KMS-11 (cell line): Measurements from ENCODE around the gene AFF3.

Experiments
- H2AFZ ChIP-seq: fragments of 200-600 bp; sonication (generic); 2 replicates; pipeline ENCODE4 v1.6.1; 2016; ENCODE audit warnings: antibody characterized with exemption, mixed run types, low read depth
- H3K27ac ChIP-seq: fragments of 200-600 bp; sonication (generic); 2 replicates; pipeline ENCODE4 v1.6.1; 2016; ENCODE audit warnings: mild to moderate bottlenecking, mixed run types
- H3K27me3 ChIP-seq: fragments of 200-600 bp; sonication (generic); 2 replicates; pipeline ENCODE4 v1.6.1; 2017; ENCODE audit warnings: mild to moderate bottlenecking, low read depth, mixed run types, moderate library complexity; ENCODE audit not compliant: insufficient read depth
- H3K36me3 ChIP-seq: fragments of 200-600 bp; sonication (generic); 2 replicates; pipeline ENCODE4 v1.6.1; 2017; ENCODE audit warnings: mild to moderate bottlenecking, mixed run types; ENCODE audit not compliant: insufficient read depth
- H3K4me1 ChIP-seq: fragments of 200-600 bp; sonication (generic); 2 replicates; pipeline ENCODE4 v1.6.1; 2016; ENCODE audit warnings: mild to moderate bottlenecking, low read depth, mixed run types; ENCODE audit not compliant: poor library complexity, severe bottlenecking
- H3K4me2 ChIP-seq: fragments of 200-600 bp; sonication (generic); 2 replicates; pipeline ENCODE4 v1.7.0; 2016; ENCODE audit warnings: mild to moderate bottlenecking, mixed run types
- H3K4me3 ChIP-seq: fragments of 200-600 bp; sonication (generic); IDR thresholded peaks from 2 replicates; pipeline ENCODE4 v1.6.1; 2017; ENCODE audit warnings: low read depth, low read length, mixed read lengths; ENCODE audit not compliant: insufficient read depth
- H3K79me2 ChIP-seq: fragments of 200-600 bp; sonication (generic); 2 replicates; pipeline ENCODE4 v1.6.1; 2016; ENCODE audit warnings: low read depth, mixed run types; ENCODE audit not compliant: insufficient read depth
- H3K9ac ChIP-seq: fragments of 200-600 bp; sonication (generic); 2 replicates; pipeline ENCODE4 v1.6.1; 2016; ENCODE audit warnings: mild to moderate bottlenecking, mixed run types
- H4K20me1 ChIP-seq: fragments of 200-600 bp; sonication (generic); 2 replicates; pipeline ENCODE4 v1.6.1; 2016; ENCODE audit warnings: mild to moderate bottlenecking, mixed run types; ENCODE audit not compliant: insufficient read depth
- TF ChIP-seq, protein P1 (sequence below): fragments of 200-600 bp; sonication (generic); conservative IDR thresholded peaks from 2 replicates; pipeline ENCODE4 v1.6.1; 2017; ENCODE audit warnings: low read depth, mild to moderate bottlenecking, antibody characterized with exemption, low read length, moderate library complexity, mixed read lengths

AFF3 gene

DNA sequence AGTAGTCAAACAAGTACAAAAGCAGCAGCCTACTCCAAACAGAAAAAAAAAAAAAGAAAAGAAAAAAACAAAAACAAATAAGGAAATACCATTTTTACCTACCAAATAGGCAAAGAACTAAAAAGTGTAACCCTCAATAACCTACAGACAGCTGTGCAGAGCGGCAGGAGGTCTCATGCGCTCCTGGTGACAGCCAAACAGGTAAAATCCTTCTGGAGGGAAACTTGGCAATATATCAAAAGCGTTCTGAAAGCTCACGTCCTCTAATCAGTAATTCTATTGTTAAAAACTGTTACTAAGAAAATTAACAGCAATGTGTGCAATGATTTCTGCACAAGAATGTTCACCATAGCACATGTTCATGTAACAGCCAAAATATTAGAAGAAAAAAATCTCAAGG lies 105.6 kb downstream of the AFF3 start:
- no peak overlapping the region for H3K9ac ChIP-seq
- H3K79me2 ChIP-seq, result no peaks in the 10 kb centered on the region
- TF ChIP-seq, protein P1, sequence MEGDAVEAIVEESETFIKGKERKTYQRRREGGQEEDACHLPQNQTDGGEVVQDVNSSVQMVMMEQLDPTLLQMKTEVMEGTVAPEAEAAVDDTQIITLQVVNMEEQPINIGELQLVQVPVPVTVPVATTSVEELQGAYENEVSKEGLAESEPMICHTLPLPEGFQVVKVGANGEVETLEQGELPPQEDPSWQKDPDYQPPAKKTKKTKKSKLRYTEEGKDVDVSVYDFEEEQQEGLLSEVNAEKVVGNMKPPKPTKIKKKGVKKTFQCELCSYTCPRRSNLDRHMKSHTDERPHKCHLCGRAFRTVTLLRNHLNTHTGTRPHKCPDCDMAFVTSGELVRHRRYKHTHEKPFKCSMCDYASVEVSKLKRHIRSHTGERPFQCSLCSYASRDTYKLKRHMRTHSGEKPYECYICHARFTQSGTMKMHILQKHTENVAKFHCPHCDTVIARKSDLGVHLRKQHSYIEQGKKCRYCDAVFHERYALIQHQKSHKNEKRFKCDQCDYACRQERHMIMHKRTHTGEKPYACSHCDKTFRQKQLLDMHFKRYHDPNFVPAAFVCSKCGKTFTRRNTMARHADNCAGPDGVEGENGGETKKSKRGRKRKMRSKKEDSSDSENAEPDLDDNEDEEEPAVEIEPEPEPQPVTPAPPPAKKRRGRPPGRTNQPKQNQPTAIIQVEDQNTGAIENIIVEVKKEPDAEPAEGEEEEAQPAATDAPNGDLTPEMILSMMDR, result no peak
- H4K20me1 ChIP-seq, result no peaks in the 10 kb centered on the region
- H3K27ac ChIP-seq, result no peak overlapping the region
- no peak overlapping the region for H3K4me3 ChIP-seq
- H2AFZ ChIP-seq, result no peak overlapping the region
- no peaks in the 10 kb centered on the region for H3K36me3 ChIP-seq
- no peak overlapping the region for H3K4me2 ChIP-seq
- H3K27me3 ChIP-seq, result no peaks in the 10 kb centered on the region
- no peaks in the 10 kb centered on the region for H3K4me1 ChIP-seq

DNA sequence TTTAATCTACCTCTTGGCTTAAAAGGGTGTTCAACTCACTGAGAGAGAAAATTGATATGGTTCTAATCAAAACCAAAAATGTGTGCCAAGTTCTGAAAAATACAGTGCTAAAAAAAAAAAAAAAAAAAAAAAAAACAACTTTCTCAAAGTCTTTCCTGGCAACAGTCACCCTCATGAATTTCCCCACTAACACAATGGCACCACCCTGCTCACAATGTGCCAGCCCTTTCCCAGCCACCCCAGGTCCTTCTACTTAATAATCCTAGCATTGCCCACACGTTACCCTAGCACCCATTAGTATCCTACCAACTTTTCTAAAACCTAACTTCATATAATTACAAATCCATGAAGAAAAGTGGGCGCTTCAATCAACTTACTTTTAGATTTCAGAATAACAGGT lies 106.4 kb downstream of the AFF3 start:
- Histone ChIP-seq H3K4me1 (no peaks in the 10 kb centered on the region), H3K27ac (no peak overlapping the region), H3K36me3 (no peaks in the 10 kb centered on the region), H3K4me3 (no peak overlapping the region), H3K79me2 (no peaks in the 10 kb centered on the region), H4K20me1 (no peaks in the 10 kb centered on the region), H2AFZ (no peak overlapping the region), H3K27me3 (no peaks in the 10 kb centered on the region), H3K4me2 (no peak overlapping the region), H3K9ac (no peak overlapping the region)
- TF ChIP-seq, protein P1, result no peak

DNA sequence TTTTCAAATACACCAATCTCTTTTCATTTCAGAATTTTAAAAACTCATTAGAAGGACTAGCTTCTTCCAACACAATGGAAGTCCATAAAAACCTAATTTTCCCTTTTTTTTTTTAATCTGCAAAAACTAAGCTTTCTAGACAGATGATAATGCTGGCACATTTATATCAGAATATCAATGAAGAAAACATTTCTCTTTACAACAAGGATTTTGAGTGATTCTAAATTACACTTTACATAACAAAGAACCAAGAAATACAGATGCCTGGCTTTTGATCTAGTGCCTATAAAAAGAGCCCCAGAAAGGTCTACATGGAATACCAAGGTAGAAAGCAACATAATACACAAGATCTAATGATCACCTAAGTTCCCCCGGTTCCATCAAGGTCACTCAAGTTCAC lies 108.0 kb downstream of the AFF3 start:
- Histone ChIP-seq H2AFZ (no peak overlapping the region), H3K27me3 (no peaks in the 10 kb centered on the region), H3K4me1 (no peaks in the 10 kb centered on the region), H3K27ac (no peak overlapping the region), H3K9ac (no peak overlapping the region), H3K4me3 (no peak overlapping the region), H4K20me1 (no peaks in the 10 kb centered on the region), H3K79me2 (no peaks in the 10 kb centered on the region), H3K4me2 (no peak overlapping the region), H3K36me3 (no peaks in the 10 kb centered on the region)
- TF ChIP-seq, protein P1, result no peak

DNA sequence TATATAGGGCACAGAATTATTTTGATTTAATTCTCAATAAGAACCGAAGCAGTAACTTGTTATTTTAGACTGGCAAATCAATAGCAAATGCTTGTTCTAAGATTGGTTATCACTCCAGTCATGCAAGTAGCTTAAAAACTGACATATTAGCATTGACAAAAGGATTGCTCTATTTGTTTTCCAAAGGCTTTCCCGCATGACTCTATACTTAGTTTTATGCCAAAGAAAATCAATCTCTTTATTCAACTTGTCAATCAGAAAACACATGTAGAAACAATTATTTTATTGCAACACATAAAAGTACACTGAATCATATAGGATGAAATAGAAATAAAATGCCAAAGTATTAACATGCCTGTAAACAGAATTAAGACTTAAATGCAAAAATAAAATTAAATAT lies 108.4 kb downstream of the AFF3 start:
- Histone ChIP-seq H4K20me1 (no peaks in the 10 kb centered on the region), H3K9ac (no peak overlapping the region), H3K27ac (no peak overlapping the region), H3K4me3 (no peak overlapping the region), H3K36me3 (no peaks in the 10 kb centered on the region), H3K27me3 (no peaks in the 10 kb centered on the region), H3K4me2 (no peak overlapping the region), H2AFZ (no peak overlapping the region), H3K79me2 (no peaks in the 10 kb centered on the region), H3K4me1 (no peaks in the 10 kb centered on the region)
- TF ChIP-seq, protein P1, result no peak

DNA sequence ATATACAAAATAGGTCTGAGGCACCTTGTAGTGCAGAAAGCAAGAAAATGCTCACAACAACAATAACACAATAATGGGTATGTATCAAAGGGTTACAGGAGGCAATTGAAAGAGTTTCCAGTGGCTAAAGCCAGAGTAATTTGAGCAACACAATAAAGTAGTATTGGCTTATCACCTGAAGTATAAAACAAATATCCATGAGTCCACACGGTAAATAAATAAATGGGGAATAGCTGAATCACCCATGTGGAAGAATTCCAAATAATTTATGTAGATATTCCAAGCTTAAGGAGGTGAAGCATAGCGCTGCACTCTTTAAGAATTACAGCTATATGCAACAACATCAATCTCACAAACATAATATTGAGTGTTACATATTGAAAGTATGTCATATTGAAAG lies 110.8 kb downstream of the AFF3 start:
- TF ChIP-seq, protein P1, result no peak
- no peaks in the 10 kb centered on the region for H3K4me1 ChIP-seq
- H3K36me3 ChIP-seq, result no peaks in the 10 kb centered on the region
- H3K27ac ChIP-seq, result no peak overlapping the region
- no peaks in the 10 kb centered on the region for H4K20me1 ChIP-seq
- H3K79me2 ChIP-seq, result no peaks in the 10 kb centered on the region
- H2AFZ ChIP-seq, result no peak overlapping the region
- H3K9ac ChIP-seq, result no peak overlapping the region
- no peaks in the 10 kb centered on the region for H3K27me3 ChIP-seq
- no peak overlapping the region for H3K4me2 ChIP-seq
- no peak overlapping the region for H3K4me3 ChIP-seq
